HG02588 (cell line): Measurements from ENCODE around the gene HEPHL1.

Experiments used
- ATAC-seq: cut with Tn5 transposase; IDR thresholded peaks from one replicate; pipeline ENCODE4 v1.9.1; 2021; ENCODE audit warnings: mild to moderate bottlenecking, moderate library complexity; ENCODE audit not compliant: unreplicated experiment

The HEPHL1 gene

DNA sequence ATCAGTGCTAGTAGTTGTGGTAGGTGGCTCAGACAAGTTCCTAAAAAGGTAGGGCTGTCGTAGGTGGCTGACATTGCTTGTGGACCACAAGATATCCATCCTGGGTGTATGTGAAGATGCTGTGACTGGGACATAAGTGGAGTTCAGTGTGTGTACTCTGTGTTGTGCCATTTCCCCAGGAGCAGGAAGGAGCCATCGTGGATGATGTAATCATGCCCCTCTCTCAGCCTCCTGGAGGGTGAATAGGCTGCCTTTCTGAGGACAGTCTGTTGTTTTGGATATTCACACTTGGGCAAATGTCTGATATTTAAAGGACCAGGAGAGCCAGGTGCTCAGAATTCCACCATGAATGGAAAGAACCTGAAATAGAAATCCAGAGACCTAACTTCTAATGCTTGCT, 2.7 kb downstream of the HEPHL1 start:
- ATAC-seq, result no peak

DNA sequence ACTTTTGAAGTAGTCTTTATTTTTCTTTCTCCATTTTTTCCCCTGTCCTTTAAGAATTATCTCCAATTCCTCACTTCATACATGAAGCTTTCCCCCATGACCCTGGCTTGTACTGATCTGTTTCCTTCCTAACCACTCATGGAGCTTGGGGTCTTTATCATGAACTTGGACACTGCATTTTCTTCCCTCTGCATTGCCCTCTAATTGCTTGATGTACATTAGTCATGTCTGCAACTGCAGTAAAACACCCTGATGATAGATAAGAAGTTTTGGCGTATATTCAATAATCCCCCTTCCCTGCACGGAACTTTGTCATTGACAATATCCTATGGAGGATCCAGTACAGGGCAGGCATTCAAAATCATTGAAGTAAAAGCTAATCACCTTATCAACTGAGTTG, 3.4 kb downstream of the HEPHL1 start:
- ATAC-seq, result no peak

DNA sequence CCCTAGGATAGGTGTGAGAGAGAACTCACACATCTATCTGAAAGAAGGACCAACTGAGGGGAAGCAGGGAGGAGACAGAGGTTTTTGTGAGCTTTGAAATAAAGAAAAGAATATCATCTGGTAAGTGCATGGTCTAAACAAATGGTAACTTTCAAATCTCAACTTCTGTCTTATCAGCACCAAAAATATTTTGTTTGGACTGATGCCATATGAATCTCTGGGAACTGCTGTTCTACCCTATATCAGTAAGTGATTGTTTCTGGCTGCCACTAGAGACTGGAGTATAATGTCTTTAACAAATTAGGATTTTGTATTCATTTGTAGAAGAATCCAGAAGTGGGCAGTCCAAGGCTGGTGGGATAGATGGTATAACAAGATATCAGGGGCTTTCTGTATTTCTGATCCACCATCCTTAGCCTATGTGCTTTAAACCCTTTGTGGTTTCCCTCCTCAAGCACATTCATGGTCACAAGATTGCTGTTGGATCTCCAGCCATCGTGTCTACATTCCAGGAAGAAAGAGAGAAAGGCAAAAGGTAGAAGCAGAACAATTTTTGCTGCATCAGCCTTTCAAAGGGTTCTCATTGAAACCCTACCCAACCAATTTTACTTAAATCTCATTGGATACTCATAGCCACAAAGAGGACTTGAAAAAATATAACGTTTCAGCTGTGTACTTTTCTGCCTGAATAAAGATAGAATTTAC, 4.7 kb downstream of the HEPHL1 start:
- ATAC-seq, result no peak

DNA sequence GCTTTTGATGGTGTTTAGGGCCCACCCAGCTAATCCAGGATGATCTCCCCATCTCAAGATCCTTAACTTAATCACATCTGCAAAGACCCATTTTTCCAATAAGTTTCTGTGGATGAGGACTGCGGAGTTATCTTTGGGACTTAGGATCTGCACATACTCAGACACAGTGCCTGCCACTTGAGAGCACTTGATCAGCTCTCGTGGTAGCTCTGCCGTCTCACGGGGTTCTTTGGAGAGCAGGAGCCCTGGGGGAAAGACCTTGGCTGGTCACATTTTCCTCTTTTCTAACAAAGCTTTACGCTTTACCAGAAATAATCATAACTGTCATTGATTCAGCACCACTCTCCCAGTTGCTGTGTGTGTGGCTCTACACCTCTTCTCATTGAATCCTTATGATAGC, 6.1 kb downstream of the HEPHL1 start:
- no peak for ATAC-seq

DNA sequence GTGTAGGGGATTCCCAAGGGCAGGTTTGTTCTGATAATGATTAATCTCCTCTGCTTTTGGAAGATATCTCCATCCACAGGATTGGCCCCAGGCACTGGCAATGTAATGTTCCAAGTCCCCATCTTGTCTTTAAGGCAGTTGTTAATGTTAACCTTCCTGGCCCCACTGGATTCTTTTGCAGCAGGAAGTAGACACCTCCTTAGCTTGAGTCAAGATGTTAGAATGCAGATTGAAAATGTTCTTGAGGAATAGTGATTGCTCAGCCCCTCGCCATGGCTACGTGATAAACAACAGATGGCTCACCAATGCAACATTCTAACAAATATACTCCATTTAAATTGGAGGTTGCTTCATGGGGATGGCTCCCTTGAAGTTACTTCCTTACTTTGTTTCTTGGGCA, 7.3 kb downstream of the HEPHL1 start:
- ATAC-seq, result no peak

DNA sequence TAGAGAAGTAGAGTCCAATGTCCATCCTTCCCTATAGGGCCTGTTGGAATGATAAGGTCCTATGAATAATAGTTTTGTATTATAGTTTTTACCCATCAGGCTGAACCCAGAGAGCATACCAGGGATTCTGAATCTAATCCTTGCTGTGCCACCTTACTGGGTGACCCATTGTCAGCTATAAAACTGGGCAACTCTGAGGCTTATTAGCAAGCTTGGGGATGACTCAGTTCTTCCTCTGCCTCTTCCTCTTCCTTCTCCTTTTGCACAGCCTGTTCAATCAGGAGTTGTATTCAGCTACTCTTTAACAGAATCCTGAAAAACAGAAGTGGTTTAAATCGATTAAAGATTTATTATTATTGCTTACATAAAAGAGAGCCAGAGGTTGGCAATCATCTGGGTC, 8.9 kb downstream of the HEPHL1 start:
- ATAC-seq, result no peak

DNA sequence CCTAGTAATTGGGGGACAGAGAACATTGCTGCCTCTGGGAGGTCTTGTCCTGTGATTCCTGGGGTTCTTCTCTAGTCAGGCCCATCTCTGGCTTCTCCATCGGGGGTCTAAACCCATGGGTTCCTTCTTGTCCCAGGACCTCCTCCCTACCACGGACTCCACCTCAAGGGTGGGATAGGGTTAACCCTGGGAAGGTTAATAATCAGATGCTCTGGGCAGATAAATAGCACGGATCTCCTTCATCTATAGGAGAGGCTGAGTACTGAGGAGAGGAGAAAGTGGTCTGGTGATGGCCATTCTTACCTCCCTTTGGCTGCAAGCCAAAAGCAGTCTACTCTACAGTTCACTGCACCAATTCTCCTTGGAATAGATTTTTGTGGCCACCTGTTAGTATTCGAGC, 10.5 kb downstream of the HEPHL1 start:
- ATAC-seq, result no peak

DNA sequence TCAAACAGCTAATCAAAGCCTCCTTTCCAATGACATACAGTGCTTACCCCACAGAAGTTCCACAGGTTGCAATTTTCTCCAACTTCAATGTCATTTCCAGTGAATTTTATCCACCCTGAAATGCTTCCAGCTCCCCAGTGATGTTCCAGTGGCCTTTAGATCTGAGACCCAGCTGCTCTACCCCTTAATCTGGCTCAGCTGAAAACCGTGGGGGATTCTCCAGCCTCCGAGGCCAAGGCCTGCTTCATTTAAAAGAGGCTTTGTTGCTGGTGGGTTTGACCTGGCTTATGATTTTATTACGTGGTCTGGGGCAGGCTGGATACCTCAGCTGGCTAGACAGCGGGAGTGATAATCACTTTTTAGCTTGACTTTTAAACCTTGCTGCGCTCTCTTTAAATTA, 10.9 kb downstream of the HEPHL1 start:
- no peak for ATAC-seq

DNA sequence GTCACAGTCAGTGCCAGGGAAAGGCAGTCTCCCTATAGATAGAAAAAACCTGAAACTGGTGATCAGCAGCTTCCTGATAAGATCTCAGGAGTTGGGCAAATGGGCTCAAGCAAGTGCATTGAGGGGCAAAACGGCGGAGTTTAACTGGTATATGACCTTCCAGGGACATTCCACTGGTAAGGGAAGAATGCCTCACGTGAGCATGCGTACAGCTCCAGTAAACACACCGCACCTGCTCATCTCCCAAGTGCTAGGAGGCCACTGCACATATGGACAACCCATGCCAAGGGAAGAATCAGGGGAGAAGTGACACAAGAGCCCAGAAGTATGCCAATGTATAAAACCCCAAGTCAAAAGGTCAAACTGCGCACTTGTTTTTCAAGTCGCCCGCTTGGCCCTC, 11.6 kb downstream of the HEPHL1 start:
- no peak for ATAC-seq

DNA sequence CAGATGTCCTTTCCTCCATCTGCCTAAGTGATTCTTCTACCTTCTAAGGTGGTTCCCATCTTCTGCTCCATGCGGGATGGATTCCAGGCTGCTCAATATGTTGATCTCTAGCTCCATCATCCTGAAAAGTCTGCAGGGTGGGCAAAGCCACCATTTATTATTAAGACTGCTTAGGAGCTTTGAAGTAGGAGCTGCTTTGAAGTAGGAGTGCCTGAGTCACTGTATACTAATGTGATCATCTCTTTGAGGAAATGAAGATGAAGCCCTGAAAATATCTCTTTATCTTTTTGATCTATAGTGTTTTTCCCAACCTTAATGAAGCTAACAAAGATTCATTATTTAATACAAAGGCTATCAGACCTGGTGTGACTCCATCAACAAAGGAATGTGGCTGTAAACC, 13.1 kb downstream of the HEPHL1 start:
- ATAC-seq, result no peak

DNA sequence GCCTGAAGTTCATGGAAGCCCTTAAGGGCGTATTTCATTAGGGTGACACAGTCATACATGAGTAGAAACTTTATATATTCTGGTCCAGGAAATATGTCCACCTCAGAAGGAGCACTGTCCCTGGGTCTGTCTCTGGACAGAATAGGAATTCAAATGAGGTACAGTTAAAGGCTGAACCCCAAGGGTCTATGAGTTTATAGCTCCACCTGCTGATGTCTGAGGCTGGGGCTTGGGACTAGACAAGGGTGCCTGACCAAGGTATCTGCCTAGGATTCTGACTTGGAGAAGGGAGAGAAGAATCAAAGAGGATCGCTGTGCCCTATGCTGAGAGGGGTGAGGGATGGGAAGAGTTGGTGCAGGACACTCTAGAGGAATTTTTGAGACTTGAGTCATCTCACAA, 14.9 kb downstream of the HEPHL1 start:
- no peak for ATAC-seq

DNA sequence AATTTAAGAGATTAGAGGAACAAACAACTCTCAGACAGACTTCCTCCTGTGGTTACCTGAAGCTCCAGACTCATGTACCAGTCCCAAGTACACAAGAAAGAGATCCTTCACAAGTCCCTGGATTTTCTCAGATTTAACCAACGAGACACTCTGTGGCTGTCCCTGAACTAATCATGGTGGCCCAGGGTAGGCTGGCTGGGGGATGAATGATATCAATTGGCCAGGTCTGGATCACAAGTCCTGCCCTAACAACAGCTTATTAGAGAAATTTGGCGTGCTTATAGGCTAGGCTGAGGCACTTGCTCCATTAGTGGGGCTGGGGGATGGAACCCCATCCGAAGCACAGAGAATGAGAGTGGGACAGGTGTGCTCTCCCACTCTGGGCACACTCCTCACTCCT, 22.1 kb downstream of the HEPHL1 start:
- ATAC-seq, result no peak

DNA sequence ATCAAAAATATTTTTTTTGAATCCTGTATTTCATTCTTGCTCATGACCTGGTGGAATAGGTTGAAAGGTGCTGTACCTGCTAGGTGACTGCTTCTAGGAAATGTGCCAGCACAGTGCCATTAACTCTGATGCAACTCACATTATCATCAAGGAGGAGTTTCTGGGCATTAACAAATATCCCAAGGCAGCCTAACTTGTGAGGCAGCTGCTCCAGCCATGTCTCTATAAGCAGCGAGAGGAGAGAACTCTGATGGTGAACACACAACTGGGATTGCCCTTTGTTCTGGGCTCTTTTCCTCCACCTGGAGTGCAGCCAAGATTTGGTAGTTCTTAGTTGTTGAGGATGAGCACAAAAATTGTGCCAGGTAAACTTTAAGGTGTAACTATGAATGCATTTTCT, 25.6 kb downstream of the HEPHL1 start:
- no peak for ATAC-seq

DNA sequence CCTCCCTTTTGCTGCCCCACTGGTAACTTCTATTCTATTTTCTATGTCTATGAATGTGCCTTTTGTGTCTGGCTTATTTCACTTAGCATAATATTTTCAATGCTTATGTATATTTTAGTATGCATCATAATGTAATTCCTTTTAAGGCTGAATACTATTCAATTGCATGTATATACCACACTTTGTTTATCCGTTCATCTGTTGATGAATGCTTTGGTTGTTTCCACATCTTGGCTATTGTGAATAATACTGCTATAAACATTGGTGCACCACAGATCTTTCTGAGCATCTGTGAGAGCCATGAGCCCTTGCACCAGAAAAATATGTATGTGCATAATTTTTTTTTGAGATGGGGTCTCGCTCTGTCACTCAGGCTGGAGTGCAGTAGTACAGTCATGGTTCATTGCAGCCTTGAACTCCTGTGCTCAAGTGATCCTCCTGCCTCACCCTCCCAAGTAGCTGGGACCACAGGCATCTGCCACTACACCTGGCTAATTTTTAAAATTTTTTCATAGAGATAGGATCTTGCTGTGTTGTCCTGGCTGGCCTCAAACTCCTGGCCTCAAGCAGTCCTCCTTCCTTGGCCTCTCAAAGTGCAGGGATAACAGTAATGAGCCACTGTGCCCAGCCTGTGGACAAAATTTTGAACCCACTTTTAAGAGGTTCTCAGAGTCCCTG, 27.0 kb downstream of the HEPHL1 start:
- no peak for ATAC-seq

DNA sequence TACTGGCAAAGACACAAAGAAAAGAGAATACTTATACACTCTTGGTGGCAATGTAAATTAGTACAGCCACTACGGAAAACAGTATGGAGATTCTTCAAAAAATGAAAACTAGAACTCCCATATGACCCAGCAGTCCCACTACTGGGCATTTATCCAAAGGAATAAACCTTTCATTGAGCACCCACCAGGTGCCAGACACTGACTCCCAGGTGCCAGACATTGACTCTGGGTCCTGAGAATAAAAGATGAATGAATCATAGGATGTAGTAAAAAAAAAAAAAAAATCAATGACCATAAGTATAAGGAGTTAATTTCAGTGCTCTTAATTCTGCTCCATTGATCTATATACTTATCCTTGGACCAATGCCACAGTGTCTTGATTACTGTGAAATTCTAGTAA, 28.2 kb downstream of the HEPHL1 start:
- no peak for ATAC-seq

DNA sequence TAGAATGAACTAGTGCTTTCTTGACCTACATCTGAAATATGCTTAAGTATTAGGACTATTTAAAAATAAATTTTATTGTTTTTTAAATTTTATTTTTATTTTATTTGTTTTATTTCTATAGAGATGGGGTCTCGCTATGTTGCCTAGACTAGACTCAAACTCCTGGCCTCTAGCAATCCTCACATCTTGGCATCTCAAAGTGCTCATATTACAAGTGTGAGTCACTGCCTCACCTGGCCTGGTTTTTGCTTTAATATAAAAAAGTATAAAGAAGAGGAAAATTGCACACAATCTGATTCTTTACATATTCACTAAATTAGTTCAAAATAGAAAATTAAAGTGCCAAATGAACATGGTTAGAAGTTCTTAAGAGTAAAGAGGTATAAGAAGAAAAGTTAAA, 37.5 kb downstream of the HEPHL1 start:
- no peak for ATAC-seq

DNA sequence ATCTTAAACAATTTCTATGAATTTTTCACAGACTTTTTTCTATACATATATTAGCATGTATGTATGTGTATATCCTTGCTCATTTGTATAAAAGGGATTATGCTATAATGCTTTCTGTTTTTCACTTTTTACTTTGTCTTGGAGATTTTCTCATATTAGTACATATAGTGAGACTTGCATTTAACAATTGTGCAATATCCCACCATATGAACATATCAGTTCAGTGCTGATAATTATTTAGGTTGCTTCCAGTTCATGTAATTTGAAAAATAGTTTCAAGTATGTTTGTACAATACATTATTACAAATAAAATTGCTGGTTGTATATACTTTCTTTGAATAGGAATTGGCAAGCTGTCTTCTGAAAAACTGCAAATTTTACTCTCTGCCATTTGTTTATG, 37.9 kb downstream of the HEPHL1 start:
- no peak for ATAC-seq

DNA sequence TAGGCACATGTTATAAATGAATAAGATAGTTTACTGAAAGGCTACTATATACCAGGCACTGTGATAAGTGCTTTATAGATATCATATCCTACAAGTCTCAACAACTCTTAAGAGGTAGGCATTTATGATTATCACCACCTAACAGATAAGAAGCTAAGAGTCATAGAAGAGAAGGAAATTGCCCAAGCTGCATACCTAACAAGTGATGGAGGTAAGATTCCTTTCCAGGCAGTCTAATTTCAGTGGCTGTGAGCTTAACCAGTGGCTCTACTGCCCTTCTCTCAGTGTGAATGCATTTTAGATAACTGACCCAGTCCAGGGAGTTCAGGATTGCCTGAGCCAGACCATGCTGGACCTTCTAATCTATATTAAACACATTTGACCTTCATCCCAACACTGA, 39.2 kb downstream of the HEPHL1 start:
- no peak for ATAC-seq

DNA sequence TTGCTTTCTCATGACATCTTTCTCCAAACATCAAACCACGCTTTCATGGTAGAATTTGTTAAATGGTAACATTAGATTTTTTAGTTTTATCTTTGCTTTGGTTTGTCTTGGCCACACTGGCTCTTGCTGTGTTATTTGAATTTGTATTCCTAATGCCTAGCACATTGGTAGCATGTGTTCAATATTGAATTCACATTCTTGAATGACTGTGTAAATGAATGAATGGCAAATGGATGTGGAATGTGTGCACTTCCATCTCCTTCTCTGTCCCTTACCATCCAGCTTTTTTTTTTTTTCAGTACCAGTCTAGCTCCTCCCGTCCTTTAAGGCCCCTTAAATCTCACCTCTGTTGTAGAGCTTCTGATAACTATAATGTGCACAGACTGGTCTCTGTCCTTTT, 41.2 kb downstream of the HEPHL1 start:
- ATAC-seq, result no peak

DNA sequence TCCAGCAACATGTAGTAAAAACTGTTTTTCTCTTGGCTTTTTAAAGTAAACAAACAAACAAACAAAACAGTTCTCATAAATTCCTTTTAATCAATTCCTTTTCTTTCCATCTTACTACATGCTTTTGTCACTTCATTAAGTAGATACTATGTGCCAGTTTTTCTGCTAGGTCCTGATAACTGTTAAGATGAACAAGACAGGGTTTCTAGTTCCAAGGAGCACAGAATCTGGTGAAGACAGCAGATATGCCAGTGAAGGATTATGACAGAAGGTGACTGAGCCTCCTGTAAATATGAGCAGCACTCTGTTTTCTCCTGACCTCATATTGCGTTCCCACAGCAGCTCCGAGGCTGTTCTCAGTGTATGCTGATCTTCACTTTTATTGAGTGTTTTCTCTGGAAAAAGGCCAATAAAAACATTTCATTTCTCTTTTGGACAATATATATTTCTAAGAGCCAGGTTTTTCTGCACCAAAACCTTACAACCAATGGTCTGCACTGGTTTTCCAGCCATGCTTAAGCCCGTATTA, 45.8 kb downstream of the HEPHL1 start:
- ATAC-seq, result no peak

DNA sequence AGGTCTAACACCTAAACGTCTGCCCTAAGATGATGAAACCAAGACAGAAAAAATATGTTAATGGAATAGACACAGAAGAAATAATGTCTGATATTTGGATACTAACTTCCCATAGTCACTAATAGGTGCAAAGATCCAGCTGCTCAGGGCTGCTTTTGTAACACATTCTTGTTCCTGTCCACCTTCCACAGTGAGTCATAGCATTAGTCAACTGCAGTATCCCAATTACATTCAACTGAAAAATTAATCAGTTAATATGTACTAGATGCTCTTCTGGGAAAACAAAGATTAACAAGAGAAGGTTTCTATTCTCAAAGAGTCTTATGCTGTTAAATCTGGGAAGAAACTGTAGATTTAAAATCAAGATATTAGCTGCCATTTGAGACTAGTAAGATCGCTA, 47.6 kb downstream of the HEPHL1 start:
- ATAC-seq, result no peak

DNA sequence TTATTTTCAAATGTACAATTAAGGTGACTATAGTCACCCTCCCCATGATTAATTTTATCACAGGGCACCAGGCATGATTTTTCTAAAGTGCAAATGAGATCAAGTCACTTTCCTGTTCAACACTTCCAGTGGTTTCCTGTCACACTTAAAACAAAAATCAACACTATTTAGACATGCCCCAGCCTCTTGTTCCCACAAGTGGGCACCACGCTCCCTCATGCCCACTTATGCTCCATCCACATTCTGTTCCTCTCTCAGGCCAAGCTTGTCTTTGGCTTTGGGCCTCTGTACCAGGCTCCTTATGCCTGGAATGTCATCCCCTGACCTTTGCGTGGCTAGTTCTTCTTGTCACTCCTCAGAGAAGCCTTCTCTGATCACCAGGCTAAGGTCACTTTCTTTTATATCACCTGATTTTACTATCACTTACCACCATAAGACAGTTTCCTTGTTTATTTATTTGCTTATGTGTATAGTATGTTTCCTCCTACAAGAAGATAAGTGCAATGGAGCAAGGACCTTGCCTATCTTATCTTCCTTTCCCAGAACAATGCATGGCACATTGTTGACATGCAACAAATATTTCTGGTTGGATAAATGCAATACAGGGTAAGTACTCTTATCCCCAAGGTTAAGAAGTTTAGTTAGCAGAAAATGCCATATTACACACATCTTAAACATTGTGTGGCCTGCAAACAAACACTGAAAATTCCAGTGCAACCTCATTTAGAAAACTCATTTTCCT, 56.6 kb downstream of the HEPHL1 start:
- ATAC-seq, result no peak
